HCT116 (cell line): Measurements from ENCODE around the gene OASL. TPM values are rescaled to one million over a fixed set of nuclear protein-coding genes. Genes with fewer than 3 reads are reported as not detected.

ENCODE experiments used
- ATAC-seq: fragments of 200-7000 bp; cut with Tn5 transposase; 2 replicates; pipeline ENCODE4 v1.9.1; 2020; ENCODE audit warnings: mild to moderate bottlenecking, moderate library complexity
- BruUV-seq: library from RNA; stranded (reverse); fragments of 400-500 nt; replicated peaks from 2 replicates; lab custom pipeline; 2021; lab: Mats Ljungman, UMichigan
- CTCF ChIA-PET: fragments of 300-600 bp; sonication (Branson Sonifier 250); formaldehyde crosslinking; loops from one replicate; lab custom pipeline; 2021; ENCODE audit warnings: antibody characterized with exemption; lab: Charles Lee
- POLR2A ChIA-PET: fragments of 300-600, 350-600 bp; sonication (Branson Sonifier 250); formaldehyde crosslinking; loops from one replicate; lab custom pipeline; 2021; ENCODE audit warnings: antibody characterized with exemption; lab: Charles Lee
- RAD21 ChIA-PET, 2 experiments: fragments of 300-600 bp; sonication (Branson Sonifier 250); formaldehyde crosslinking; loops; one replicate each; lab custom pipeline; 2023; ENCODE audit warnings: low total read pairs in 2 of 2; ENCODE audit not compliant: uncharacterized antibody in 2 of 2, unreplicated experiment in 2 of 2, low non-redundant PET in 1 of 2; lab: Charles Lee
- DNase-seq: peaks from one replicate; pipeline ENCODE4 v3.0.0-alpha.2; 2010; ENCODE audit warnings: low read depth, low spot score
- H2AFZ ChIP-seq: fragments of 200-600 bp; shearing (Covaris generic), sonication (generic); 2 replicates; pipeline ENCODE4 v1.6.1; 2017; ENCODE audit warnings: low read depth, mixed run types, mixed read lengths, antibody characterized with exemption, low read length; ENCODE audit not compliant: poor library complexity, severe bottlenecking
- H3K27ac ChIP-seq: 2 replicates; pipeline ENCODE4 v1.5.1; 2012; ENCODE audit warnings: low read depth, low read length
- H3K27me3 ChIP-seq: fragments of 200-600 bp; sonication (generic); 2 replicates; pipeline ENCODE4 v1.6.1; 2016; ENCODE audit warnings: mixed run types, low read length, mixed read lengths; ENCODE audit not compliant: insufficient read depth
- H3K36me3 ChIP-seq, 2 experiments: fragments of 200-500 bp in 1 of 2; fragments of 200-600 bp in 1 of 2; sonication (Bioruptor generic) in 1 of 2; sonication (generic) in 1 of 2; 2 replicates each; pipeline versions ENCODE4 v1.5.1 to v1.6.1; 2014 to 2016; ENCODE audit warnings: low read length in 2 of 2, inconsistent platforms in 1 of 2, mixed read lengths in 1 of 2, mixed run types in 1 of 2; ENCODE audit not compliant: insufficient read depth in 2 of 2, control insufficient read depth in 1 of 2
- H3K4me1 ChIP-seq, 2 experiments: fragments of 200-600 bp in 1 of 2; sonication (generic) in 1 of 2; 2 replicates each; pipeline versions ENCODE4 v1.5.1 to v1.6.1; 2012 to 2017; ENCODE audit warnings: low read length in 2 of 2, inconsistent platforms in 1 of 2, mild to moderate bottlenecking in 1 of 2, mixed read lengths in 1 of 2, mixed run types in 1 of 2, moderate library complexity in 1 of 2; ENCODE audit not compliant: insufficient read depth in 2 of 2, control insufficient read depth in 1 of 2
- H3K4me2 ChIP-seq: fragments of 200-600 bp; sonication (generic); 2 replicates; pipeline ENCODE4 v1.6.1; 2017; ENCODE audit warnings: mixed run types, low read length, mixed read lengths
- H3K4me3 ChIP-seq, 2 experiments: fragments of 200-600 bp in 1 of 2; sonication (generic) in 1 of 2; replicated peaks in 1 of 2; 2 replicates each; pipeline ENCODE4 v1.5.1; 2011 to 2016; ENCODE audit warnings: low read length in 2 of 2, control low read depth in 1 of 2, low read depth in 1 of 2, mild to moderate bottlenecking in 1 of 2, mixed read lengths in 1 of 2, mixed run types in 1 of 2
- H3K79me2 ChIP-seq: fragments of 200-600 bp; sonication (generic); 2 replicates; pipeline ENCODE4 v1.6.1; 2017; ENCODE audit warnings: mild to moderate bottlenecking, mixed run types, low read length, moderate library complexity, mixed read lengths; ENCODE audit not compliant: insufficient read depth
- H3K9ac ChIP-seq: fragments of 200-600 bp; sonication (generic); 2 replicates; pipeline ENCODE4 v1.6.1; 2016; ENCODE audit warnings: low read length, mixed read lengths
- H3K9me2 ChIP-seq: fragments of 200-600 bp; sonication (generic), shearing (Covaris generic); 2 replicates; pipeline ENCODE4 v1.6.1; 2017; ENCODE audit warnings: mixed run types, mild to moderate bottlenecking, moderate library complexity; ENCODE audit not compliant: insufficient read depth
- H3K9me3 ChIP-seq, 2 experiments: fragments of 200-500 bp in 1 of 2; fragments of 200-600 bp in 1 of 2; sonication (Bioruptor generic) in 1 of 2; sonication (generic) in 1 of 2; 2 replicates each; pipeline ENCODE4 v1.6.1; 2014 to 2017; ENCODE audit warnings: low read length in 2 of 2, mixed read lengths in 2 of 2, inconsistent platforms in 1 of 2, low read depth in 1 of 2, mild to moderate bottlenecking in 1 of 2, mixed run types in 1 of 2, moderate library complexity in 1 of 2; ENCODE audit not compliant: control insufficient read depth in 1 of 2, insufficient read depth in 1 of 2
- H4K20me1 ChIP-seq: fragments of 200-600 bp; sonication (generic), shearing (Covaris generic); 2 replicates; pipeline ENCODE4 v1.6.1; 2017; ENCODE audit warnings: mixed run types, mild to moderate bottlenecking, moderate library complexity; ENCODE audit not compliant: insufficient read depth
- CBX3 ChIP-seq: IDR thresholded peaks from 2 replicates; pipeline ENCODE4 v1.6.1; 2012; ENCODE audit warnings: low read depth
- EGR1 ChIP-seq: IDR thresholded peaks from 2 replicates; pipeline ENCODE4 v1.6.1; 2012; ENCODE audit warnings: low read depth
- ELF1 ChIP-seq: IDR thresholded peaks from 2 replicates; pipeline ENCODE4 v1.6.1; 2012; ENCODE audit warnings: low read depth, borderline replicate concordance
- EZH2 ChIP-seq: fragments of 200-600 bp; sonication (generic); IDR thresholded peaks from 2 replicates; pipeline ENCODE4 v1.6.1; 2017; ENCODE audit warnings: antibody characterized with exemption, mixed run types
- JUND ChIP-seq: IDR thresholded peaks from 2 replicates; pipeline ENCODE4 v1.6.1; 2012
- POLR2A ChIP-seq: IDR thresholded peaks from 2 replicates; pipeline ENCODE4 v1.7.0; 2011; ENCODE audit warnings: borderline replicate concordance; ENCODE audit not compliant: insufficient read depth, insufficient read length; ENCODE audit errors: extremely low read depth
- SP1 ChIP-seq: IDR thresholded peaks from 2 replicates; pipeline ENCODE4 v1.6.1; 2012; ENCODE audit warnings: low read depth
- SRF ChIP-seq: IDR thresholded peaks from 2 replicates; pipeline ENCODE4 v1.6.1; 2012; ENCODE audit warnings: low read depth
- YY1 ChIP-seq: IDR thresholded peaks from 2 replicates; pipeline ENCODE4 v1.6.1; 2011; ENCODE audit warnings: low read length, low read depth, moderate library complexity, mild to moderate bottlenecking; ENCODE audit not compliant: insufficient replicate concordance; ENCODE audit errors: extremely low read depth
- intact Hi-C: fragments of 100-400 bp; cut with micrococcal nuclease; formaldehyde crosslinking; loops from 2 replicates; pipeline ENCODE4 v1.10.0; 2022
- total RNA-seq: library from RNA; stranded (reverse); gene quantifications from one replicate; pipeline ENCODE4 v1.2.1, GENCODE V29; 2021; ENCODE audit not compliant: unreplicated experiment
- TF ChIP-seq, protein P1 (sequence below): IDR thresholded peaks from 2 replicates; pipeline ENCODE4 v1.6.1; 2011; ENCODE audit warnings: mild to moderate bottlenecking, low read length, moderate library complexity; ENCODE audit not compliant: insufficient replicate concordance; ENCODE audit errors: extremely low read depth

The OASL gene
- total RNA-seq, 1 experiment from 2014 or later: 4.1 TPM

DNA sequence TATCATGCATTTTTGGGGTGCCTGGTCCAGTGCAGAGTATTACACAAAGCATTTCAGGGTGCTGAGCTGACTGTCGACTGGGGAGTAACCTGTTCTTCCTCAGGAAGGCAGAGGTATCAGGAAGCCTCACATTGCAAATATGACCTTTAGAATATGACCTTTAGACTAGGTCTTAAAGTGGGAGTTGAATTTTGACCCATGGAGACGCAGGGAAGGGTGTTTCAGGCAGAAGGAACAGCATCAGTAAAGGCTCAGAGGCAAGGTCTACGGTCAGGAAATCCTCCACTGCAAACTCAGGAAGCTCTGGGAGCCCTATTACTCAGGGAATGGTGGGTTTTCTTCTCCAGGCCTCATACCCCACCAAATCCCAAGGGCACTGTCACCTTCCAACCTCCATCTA is 49.4 kb downstream of the OASL start:
- ATAC-seq: no peak
- BruUV-seq: no TSS peak
- no peak overlapping the region for H3K9ac ChIP-seq
- intact Hi-C loops: no loop called here
- no peaks in the 10 kb centered on the region for H3K79me2 ChIP-seq
- no peaks in the 10 kb centered on the region for H3K9me2 ChIP-seq
- TF ChIP-seq ELF1 (no peak), YY1 (no peak), JUND (no peak), POLR2A (no peak)
- TF ChIP-seq, protein P1, sequence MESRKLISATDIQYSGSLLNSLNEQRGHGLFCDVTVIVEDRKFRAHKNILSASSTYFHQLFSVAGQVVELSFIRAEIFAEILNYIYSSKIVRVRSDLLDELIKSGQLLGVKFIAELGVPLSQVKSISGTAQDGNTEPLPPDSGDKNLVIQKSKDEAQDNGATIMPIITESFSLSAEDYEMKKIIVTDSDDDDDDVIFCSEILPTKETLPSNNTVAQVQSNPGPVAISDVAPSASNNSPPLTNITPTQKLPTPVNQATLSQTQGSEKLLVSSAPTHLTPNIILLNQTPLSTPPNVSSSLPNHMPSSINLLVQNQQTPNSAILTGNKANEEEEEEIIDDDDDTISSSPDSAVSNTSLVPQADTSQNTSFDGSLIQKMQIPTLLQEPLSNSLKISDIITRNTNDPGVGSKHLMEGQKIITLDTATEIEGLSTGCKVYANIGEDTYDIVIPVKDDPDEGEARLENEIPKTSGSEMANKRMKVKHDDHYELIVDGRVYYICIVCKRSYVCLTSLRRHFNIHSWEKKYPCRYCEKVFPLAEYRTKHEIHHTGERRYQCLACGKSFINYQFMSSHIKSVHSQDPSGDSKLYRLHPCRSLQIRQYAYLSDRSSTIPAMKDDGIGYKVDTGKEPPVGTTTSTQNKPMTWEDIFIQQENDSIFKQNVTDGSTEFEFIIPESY: no peak
- no peaks in the 10 kb centered on the region for H3K27me3 ChIP-seq
- CTCF ChIA-PET: interaction anchor here (1.0 kb wide), 1 partner anchor 18 kb away, joined by 3 read pairs; no protein-coding TSS in a partner anchor
- H3K4me1 ChIP-seq: no peaks in the 10 kb centered on the region; a peak in 1 of 4 replicates
- DNase-seq: no peak
- H3K36me3 ChIP-seq: no peaks in the 10 kb centered on the region
- no peaks in the 10 kb centered on the region for H4K20me1 ChIP-seq
- POLR2A ChIA-PET: no interaction called here
- H2AFZ ChIP-seq: no peak overlapping the region
- no peak overlapping the region for H3K4me2 ChIP-seq
- H3K27ac ChIP-seq: no peak overlapping the region
- no peaks in the 10 kb centered on the region for H3K9me3 ChIP-seq
- H3K4me3 ChIP-seq: no peak overlapping the region
- RAD21 ChIA-PET: no interaction called here

DNA sequence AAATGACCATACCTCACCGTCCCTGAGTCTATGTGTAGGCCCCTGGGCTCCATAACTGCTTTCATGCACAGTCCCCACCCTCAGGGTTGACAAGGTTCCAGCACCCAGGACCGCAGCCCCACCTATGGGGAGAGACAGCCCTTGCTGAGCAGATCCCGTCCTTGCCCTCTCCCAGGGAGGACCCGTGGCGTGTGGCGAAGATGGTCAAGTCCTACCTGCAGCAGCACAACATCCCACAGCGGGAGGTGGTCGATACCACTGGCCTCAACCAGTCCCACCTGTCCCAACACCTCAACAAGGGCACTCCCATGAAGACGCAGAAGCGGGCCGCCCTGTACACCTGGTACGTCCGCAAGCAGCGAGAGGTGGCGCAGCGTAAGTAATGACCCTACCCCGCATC is 50.4 kb downstream of the OASL start:
- CTCF ChIA-PET: no interaction called here
- intact Hi-C loops: no loop called here
- Histone ChIP-seq H3K4me1 (peaks cover 0 to 6% of the 10 kb centered on the region in 2 experiments; a peak in 3 of 4 replicates), H3K9me3 (no peaks in the 10 kb centered on the region), H3K79me2 (no peaks in the 10 kb centered on the region), H2AFZ (no peak overlapping the region), H3K27ac (no peak overlapping the region)
- POLR2A ChIA-PET: no interaction called here
- TF ChIP-seq EGR1 (no peak), YY1 (no peak), SP1 (no peak), EZH2 (no peak), CBX3 (no peak), SRF (no peak)
- TF ChIP-seq, all 23 proteins: peak for 0
- BruUV-seq: no TSS peak
- DNase-seq (no peak), ATAC-seq (no peak)
- no peak overlapping the region for H3K4me3 ChIP-seq
- H3K4me2 ChIP-seq: no peak overlapping the region
- H3K36me3 ChIP-seq: no peaks in the 10 kb centered on the region
- RAD21 ChIA-PET: interaction anchor here in 1 of 2 experiments (0.6 kb wide), 1 partner anchor 403 kb away, joined by 3 read pairs; no protein-coding TSS in a partner anchor
- no peaks in the 10 kb centered on the region for H3K27me3 ChIP-seq
- no peaks in the 10 kb centered on the region for H4K20me1 ChIP-seq
- no peaks in the 10 kb centered on the region for H3K9me2 ChIP-seq
- no peak overlapping the region for H3K9ac ChIP-seq
